Duodenal mucosa (tissue), 2 donors: Measurements from ENCODE around the gene CCDC102A.
A peak's percentile ranks its signal among the peaks of the same experiment; 100 is the strongest.

Experiments
- H3K27ac ChIP-seq: one replicate; pipeline ENCODE4 v1.7.0; 2013; ENCODE audit warnings: low read depth, low read length
- H3K27me3 ChIP-seq, 2 donors: one replicate each; pipeline ENCODE4 v1.7.0; 2013; ENCODE audit warnings: low read length in 2 of 2, control low read depth in 1 of 2; ENCODE audit not compliant: insufficient read depth in 2 of 2, control insufficient read depth in 1 of 2
- H3K36me3 ChIP-seq, 2 donors: one replicate each; pipeline ENCODE4 v1.7.0; 2013; ENCODE audit warnings: low read length in 2 of 2, control low read depth in 1 of 2; ENCODE audit not compliant: insufficient read depth in 2 of 2, control insufficient read depth in 1 of 2
- H3K4me1 ChIP-seq, 2 donors: one replicate each; pipeline ENCODE4 v1.7.0; 2013; ENCODE audit warnings: low read length in 2 of 2, control low read depth in 1 of 2; ENCODE audit not compliant: insufficient read depth in 2 of 2, control insufficient read depth in 1 of 2
- H3K4me3 ChIP-seq, 2 donors: one replicate each; pipeline ENCODE4 v1.7.0; 2013; ENCODE audit warnings: low read length in 2 of 2, low read depth in 1 of 2
- H3K9ac ChIP-seq, 2 donors: one replicate each; pipeline ENCODE4 v1.7.0; 2013; ENCODE audit warnings: low read length in 2 of 2, low read depth in 1 of 2
- H3K9me3 ChIP-seq, 2 donors: one replicate each; pipeline ENCODE4 v1.7.0; 2013; ENCODE audit warnings: low read length in 2 of 2, control low read depth in 1 of 2; ENCODE audit not compliant: control insufficient read depth in 1 of 2

CCDC102A gene

DNA sequence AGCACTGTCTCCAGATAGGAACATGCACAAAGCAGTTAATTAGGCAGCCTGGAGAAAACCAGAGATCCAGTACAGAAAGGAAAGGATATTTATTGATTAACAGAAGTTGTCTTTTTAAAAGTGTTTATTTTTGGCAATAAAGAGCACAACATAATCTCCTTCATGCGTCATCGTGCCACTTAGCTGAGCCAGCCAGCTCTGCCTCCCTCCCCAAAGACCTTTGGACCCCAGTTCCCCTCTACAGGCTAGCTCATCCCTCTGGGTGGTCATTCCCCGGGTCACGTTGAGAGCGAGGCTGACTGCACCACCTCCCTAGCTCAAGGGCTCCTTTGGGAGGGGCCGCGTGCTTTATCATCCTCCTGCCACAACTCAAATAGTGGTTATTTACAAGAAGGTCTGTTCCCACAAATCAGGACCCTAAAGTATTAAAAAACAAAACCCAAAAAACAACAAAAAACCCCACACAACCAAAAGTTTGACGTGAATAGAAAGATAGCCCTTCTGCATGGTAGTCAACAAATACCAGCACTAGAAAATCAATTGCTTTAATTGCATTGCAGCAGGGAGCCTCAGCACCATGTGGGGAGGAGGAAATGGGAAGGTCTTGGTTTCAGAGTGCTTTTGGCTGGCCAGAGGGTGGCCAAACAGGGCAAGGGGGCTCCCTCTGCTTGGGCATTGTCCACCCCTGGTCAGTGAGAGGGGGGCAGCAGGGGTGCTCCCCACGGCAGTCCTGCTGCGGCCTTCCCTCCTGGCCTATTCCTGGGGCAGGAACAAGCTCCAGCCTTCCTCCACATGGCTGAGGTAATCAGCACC is 64.3 kb downstream of the CCDC102A start:
- no peak overlapping the region for H3K27ac ChIP-seq

DNA sequence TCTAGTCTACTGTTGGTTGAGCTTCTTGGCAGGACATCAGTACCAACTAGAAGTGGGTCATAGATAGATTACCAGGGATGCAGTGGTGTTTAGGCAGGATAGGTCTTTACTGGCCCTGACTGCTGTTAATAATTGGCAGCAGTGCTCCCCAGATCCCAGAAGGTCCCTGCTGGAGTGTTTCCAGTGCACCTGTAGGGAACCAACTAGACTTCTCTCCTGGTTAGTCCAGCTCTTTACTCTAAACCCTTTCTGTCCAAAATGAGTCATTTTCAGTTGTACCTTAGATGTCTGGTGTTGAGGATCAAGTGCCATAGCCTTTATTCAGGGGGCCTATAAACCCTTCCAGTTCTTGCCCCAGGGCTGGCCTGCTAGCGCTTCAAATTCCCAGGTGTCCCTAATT is 65.2 kb downstream of the CCDC102A start:
- Histone ChIP-seq H3K36me3 (peaks cover 52 to 91% of the 10 kb centered on the region in 2 donors), H3K27ac (no peak overlapping the region), H3K27me3 (no peaks in the 10 kb centered on the region), H3K4me3 (no peak overlapping the region), H3K4me1 (peaks cover 31 to 33% of the 10 kb centered on the region in 2 donors), H3K9ac (peak overlapping the region; percentile 19 to 28), H3K9me3 (no peaks in the 10 kb centered on the region)

More for the DNA sequence above, 64.3 kb downstream of the CCDC102A start:
- no peaks in the 10 kb centered on the region for H3K27me3 ChIP-seq
- H3K36me3 ChIP-seq, result peaks cover 47 to 84% of the 10 kb centered on the region in 2 donors
- H3K9ac ChIP-seq, result no peak overlapping the region
- no peak overlapping the region for H3K4me3 ChIP-seq
- no peaks in the 10 kb centered on the region for H3K9me3 ChIP-seq
- peaks cover 34 to 37% of the 10 kb centered on the region in 2 donors for H3K4me1 ChIP-seq

GRCh38 chr16:57470711-57471110 is 65.7 kb downstream of the CCDC102A start:
- Histone ChIP-seq H3K36me3 (peaks cover 49 to 92% of the 10 kb centered on the region in 2 donors), H3K27me3 (no peaks in the 10 kb centered on the region), H3K4me1 (peaks cover 28 to 30% of the 10 kb centered on the region in 2 donors), H3K4me3 (peak overlapping the region in 1 of 2 donors; percentile 27), H3K9me3 (no peaks in the 10 kb centered on the region), H3K9ac (peak overlapping the region; percentile 19 to 28), H3K27ac (no peak overlapping the region)

- Histone ChIP-seq H3K9me3 (no peaks in the 10 kb centered on the region), H3K9ac (peak overlapping the region in 1 of 2 donors; percentile 28), H3K4me1 (peaks cover 30 to 32% of the 10 kb centered on the region in 2 donors), H3K27ac (no peak overlapping the region), H3K27me3 (no peaks in the 10 kb centered on the region), H3K4me3 (peak overlapping the region in 1 of 2 donors; percentile 27), H3K36me3 (peaks cover 50 to 95% of the 10 kb centered on the region in 2 donors)
Measured at GRCh38 chr16:57469917-57470470, 66.4 kb downstream of the CCDC102A start.

DNA sequence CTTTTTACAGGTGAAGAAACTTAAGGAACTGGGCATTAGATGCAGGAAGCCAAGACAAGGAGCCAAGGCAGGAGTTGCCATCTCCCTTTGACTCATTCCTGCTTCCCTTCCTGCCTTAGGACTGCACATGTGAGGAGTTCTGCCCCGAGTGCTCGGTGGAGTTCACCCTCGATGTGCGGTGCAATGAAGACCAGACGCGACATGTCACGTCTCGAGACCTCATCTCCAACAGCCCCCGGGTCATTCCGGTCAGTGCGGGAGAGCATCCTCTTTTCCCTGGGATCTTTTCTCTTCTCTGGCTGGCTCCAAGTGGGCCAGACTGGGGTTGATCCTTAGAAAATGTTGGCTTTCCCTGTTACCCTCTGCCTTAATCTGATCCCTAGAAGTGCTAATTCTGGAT is 67.3 kb downstream of the CCDC102A start:
- Histone ChIP-seq H3K4me3 (no peak overlapping the region), H3K27me3 (no peaks in the 10 kb centered on the region), H3K27ac (no peak overlapping the region), H3K9me3 (no peaks in the 10 kb centered on the region), H3K36me3 (peaks cover 46 to 94% of the 10 kb centered on the region in 2 donors), H3K4me1 (peaks cover 33 to 38% of the 10 kb centered on the region in 2 donors), H3K9ac (no peak overlapping the region)

DNA sequence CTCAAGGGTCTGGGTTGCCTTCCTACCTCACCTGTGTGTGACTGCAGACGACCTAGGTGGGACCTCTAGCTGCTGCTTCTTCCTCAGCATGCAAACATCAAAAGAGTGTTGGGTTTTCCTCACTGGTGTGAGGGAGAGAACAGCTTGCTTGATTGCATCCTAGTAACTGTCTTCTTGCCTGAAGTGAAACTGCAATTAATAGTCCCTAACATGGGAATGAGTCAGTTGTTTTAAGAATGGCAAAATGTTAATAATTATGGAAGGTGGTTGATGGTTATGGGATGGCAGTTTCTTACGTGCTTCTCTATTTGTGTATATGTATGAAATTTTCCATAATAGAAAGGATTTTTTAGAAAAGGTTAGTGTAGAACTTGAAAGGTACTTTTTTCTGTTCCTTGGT is 68.0 kb downstream of the CCDC102A start:
- H3K36me3 ChIP-seq, result peaks cover 41 to 91% of the 10 kb centered on the region in 2 donors
- H3K4me1 ChIP-seq, result peaks cover 37 to 45% of the 10 kb centered on the region in 2 donors
- H3K27me3 ChIP-seq, result no peaks in the 10 kb centered on the region
- no peak overlapping the region for H3K27ac ChIP-seq
- H3K4me3 ChIP-seq, result no peak overlapping the region
- no peak overlapping the region for H3K9ac ChIP-seq
- H3K9me3 ChIP-seq, result no peaks in the 10 kb centered on the region

- Histone ChIP-seq H3K9me3 (no peaks in the 10 kb centered on the region), H3K9ac (no peak overlapping the region), H3K36me3 (peaks cover 35 to 72% of the 10 kb centered on the region in 2 donors), H3K27me3 (no peaks in the 10 kb centered on the region), H3K27ac (no peak overlapping the region), H3K4me3 (no peak overlapping the region), H3K4me1 (peaks cover 11 to 21% of the 10 kb centered on the region in 2 donors)
Measured at GRCh38 chr16:57464523-57464922, 71.8 kb downstream of the CCDC102A start.

GRCh38 chr16:57462978-57463362 is 73.4 kb downstream of the CCDC102A start:
- Histone ChIP-seq H3K27me3 (no peaks in the 10 kb centered on the region), H3K36me3 (peaks cover 32 to 67% of the 10 kb centered on the region in 2 donors), H3K4me1 (peaks cover 11 to 21% of the 10 kb centered on the region in 2 donors), H3K9ac (peak overlapping the region; percentile 87 to 95), H3K27ac (no peak overlapping the region), H3K4me3 (peak overlapping the region; percentile 94 to 97), H3K9me3 (no peaks in the 10 kb centered on the region)

- peak within 1 kb of the TSS; percentile 87 to 95 for H3K9ac ChIP-seq
- H3K4me3 ChIP-seq, result peak within 1 kb of the TSS; percentile 94 to 97
- H3K4me1 ChIP-seq, result peaks cover 11 to 21% of the 10 kb centered on the region in 2 donors
- peaks cover 38 to 69% of the 10 kb centered on the region in 2 donors for H3K36me3 ChIP-seq
- no peaks in the 10 kb centered on the region for H3K27me3 ChIP-seq
- no peaks in the 10 kb centered on the region for H3K9me3 ChIP-seq
- H3K27ac ChIP-seq, result no peak within 1 kb of the TSS
Measured at GRCh38 chr16:57462209-57462977, 74.0 kb downstream of the CCDC102A start, which contains the start of gene POLR2C. Gene POLR2C, plus strand, starts transcription at chr16:57462679. Its CDS starts 46 bp downstream, at chr16:57462725.
